H1 (cell line): ENCODE data around the gene SMG7.

Experiments used
- ATF3 ChIP-seq: IDR thresholded peaks from 2 replicates; pipeline ENCODE4 v1.6.1; 2011; ENCODE audit warnings: low read depth, mild to moderate bottlenecking, low read length; ENCODE audit not compliant: insufficient read depth
- CHD7 ChIP-seq: fragments of 300-600 bp; sonication (generic); IDR thresholded peaks from 2 replicates; pipeline ENCODE4 v1.7.1; 2012; ENCODE audit warnings: low read length, moderate library complexity, mild to moderate bottlenecking, inconsistent platforms; ENCODE audit not compliant: insufficient replicate concordance
- CTCF ChIP-seq, 3 experiments: IDR thresholded peaks; 1 replicate in 2 of 3; 2 replicates in 1 of 3; pipeline versions ENCODE4 v1.5.1 to v1.6.1; 2011; ENCODE audit warnings: low read length in 3 of 3, mild to moderate bottlenecking in 3 of 3, inconsistent platforms in 2 of 3, low read depth in 1 of 3, moderate library complexity in 1 of 3; ENCODE audit not compliant: insufficient read depth in 1 of 3; ENCODE audit errors: control extremely low read depth in 1 of 3
- EGR1 ChIP-seq: IDR thresholded peaks from 2 replicates; pipeline ENCODE4 v1.6.1; 2011; ENCODE audit warnings: low read depth, low read length, borderline replicate concordance
- EZH2 ChIP-seq: fragments of 200-600 bp; sonication (generic); IDR thresholded peaks from 2 replicates; pipeline ENCODE4 v1.7.1; 2012; ENCODE audit warnings: low read depth, mild to moderate bottlenecking, moderate library complexity, low read length, inconsistent platforms; ENCODE audit not compliant: severe bottlenecking
- KDM5A ChIP-seq: fragments of 200-600 bp; IDR thresholded peaks from 2 replicates; pipeline ENCODE4 v1.7.1; 2012; ENCODE audit warnings: mild to moderate bottlenecking, low read length, inconsistent platforms, mixed read lengths
- RFX5 ChIP-seq: IDR thresholded peaks from 2 replicates; pipeline ENCODE4 v1.6.1; 2011; ENCODE audit warnings: low read depth, low read length, improper control_type of control experiment, borderline replicate concordance
- SP2 ChIP-seq: IDR thresholded peaks from 2 replicates; pipeline ENCODE4 v1.6.1; 2012; ENCODE audit warnings: mild to moderate bottlenecking, low read length, inconsistent platforms
- TEAD4 ChIP-seq: IDR thresholded peaks from 2 replicates; pipeline ENCODE4 v1.6.1; 2012; ENCODE audit warnings: low read depth, low read length, inconsistent platforms, mixed read lengths

- TF ChIP-seq CHD7 (no peak), RFX5 (no peak), KDM5A (no peak), EZH2 (no peak), ATF3 (no peak), SP2 (no peak), TEAD4 (no peak), CTCF (IDR thresholded peaks at IDR 0.05; ENCODE audit: control extremely low read depth in 1 of 3, insufficient read depth in 1 of 3, low read depth in 1 of 3, low read length in 3 of 3) (no peak), EGR1 (no peak)
Observed at GRCh38 chr1:183450093-183450492, 22.2 kb upstream of the SMG7 start.
